Mesothelial cell of epicardium (in vitro differentiated cells): Measurements from ENCODE around the gene POLD1. TPM values are rescaled to one million over a fixed set of nuclear protein-coding genes. Genes with fewer than 3 reads are reported as not detected.

Source experiments
- DNase-seq, 2 experiments: peaks; one replicate each; pipeline ENCODE4 v3.0.0; 2021; ENCODE audit warnings: low spot score in 2 of 2; ENCODE audit not compliant: unreplicated experiment in 2 of 2
- H3K27ac Mint-ChIP-seq: 2 replicates; pipeline ENCODE4 v1.8.0; 2021; ENCODE audit warnings: mixed read lengths
- H3K27me3 Mint-ChIP-seq: 2 replicates; pipeline ENCODE4 v1.8.0; 2021; ENCODE audit warnings: low read depth, mixed read lengths
- H3K36me3 Mint-ChIP-seq: 2 replicates; pipeline ENCODE4 v1.8.0; 2021; ENCODE audit warnings: mixed read lengths
- H3K4me1 Mint-ChIP-seq: 2 replicates; pipeline ENCODE4 v1.8.0; 2021; ENCODE audit warnings: mixed read lengths
- H3K4me3 Mint-ChIP-seq: 2 replicates; pipeline ENCODE4 v1.8.0; 2021; ENCODE audit warnings: mild to moderate bottlenecking, moderate library complexity, mixed read lengths
- H3K9me3 Mint-ChIP-seq: 2 replicates; pipeline ENCODE4 v1.8.0; 2021; ENCODE audit warnings: mixed read lengths
- CTCF ChIP-seq: fragments of 200-600 bp; sonication (generic); IDR thresholded peaks from one replicate; pipeline ENCODE4 v1.5.0; 2021; ENCODE audit warnings: antibody characterized with exemption; ENCODE audit not compliant: unreplicated experiment
- total RNA-seq: library from RNA; stranded (reverse); gene quantifications from 3 replicates; pipeline ENCODE4 v1.2.1, GENCODE V29; 2021

POLD1 gene
- total RNA-seq, 1 donor from 2014 or later, result 60.6 TPM

- Mint-ChIP-seq H3K4me1 (no peaks in the 10 kb centered on the region), H3K9me3 (no peaks in the 10 kb centered on the region), H3K27ac (no peak overlapping the region), H3K36me3 (peaks cover 15% of the 10 kb centered on the region), H3K27me3 (peaks cover 2% of the 10 kb centered on the region), H3K4me3 (no peak overlapping the region)
- DNase-seq, result no peak
- TF ChIP-seq CTCF, result no peak
These were observed 28.3 kb downstream of the POLD1 start for GRCh38 chr19:50412419-50412818.

- TF ChIP-seq CTCF, result no peak
- Mint-ChIP-seq H3K36me3 (peaks cover 15% of the 10 kb centered on the region), H3K9me3 (no peaks in the 10 kb centered on the region), H3K4me1 (no peaks in the 10 kb centered on the region), H3K27me3 (peaks cover 4% of the 10 kb centered on the region), H3K4me3 (no peak overlapping the region), H3K27ac (no peak overlapping the region)
- DNase-seq, result no peak
These were observed 28.9 kb downstream of the POLD1 start for GRCh38 chr19:50413096-50413495.

GRCh38 chr19:50413531-50413930, 29.4 kb downstream of the POLD1 start:
- no peaks in the 10 kb centered on the region for H3K9me3 Mint-ChIP-seq
- H3K27me3 Mint-ChIP-seq, result peaks cover 8% of the 10 kb centered on the region
- no peak overlapping the region for H3K27ac Mint-ChIP-seq
- peaks cover 15% of the 10 kb centered on the region for H3K36me3 Mint-ChIP-seq
- no peak for DNase-seq
- no peak overlapping the region for H3K4me3 Mint-ChIP-seq
- no peak for TF ChIP-seq CTCF
- H3K4me1 Mint-ChIP-seq, result no peaks in the 10 kb centered on the region

GRCh38 chr19:50414864-50415660, 30.9 kb downstream of the POLD1 start:
- peak; percentile 68 to 89 for DNase-seq
- peak; percentile 77 for TF ChIP-seq CTCF
- no peaks in the 10 kb centered on the region for H3K9me3 Mint-ChIP-seq
- peaks cover 16% of the 10 kb centered on the region for H3K36me3 Mint-ChIP-seq
- H3K4me3 Mint-ChIP-seq, result no peak overlapping the region
- no peak overlapping the region for H3K27ac Mint-ChIP-seq
- H3K4me1 Mint-ChIP-seq, result peaks cover 6% of the 10 kb centered on the region
- H3K27me3 Mint-ChIP-seq, result peaks cover 23% of the 10 kb centered on the region

- Mint-ChIP-seq H3K4me3 (no peak overlapping the region), H3K36me3 (peaks cover 14% of the 10 kb centered on the region), H3K4me1 (peaks cover 6% of the 10 kb centered on the region), H3K27me3 (peaks cover 29% of the 10 kb centered on the region), H3K27ac (no peak overlapping the region), H3K9me3 (no peaks in the 10 kb centered on the region)
- DNase-seq, result no peak
- no peak for TF ChIP-seq CTCF
These were observed 31.5 kb downstream of the POLD1 start for GRCh38 chr19:50415661-50416033.
